Choroid plexus epithelial cell (primary cell): ENCODE measurements around the gene TMEM256.

ENCODE experiments used
- DNase-seq: peaks from one replicate; pipeline ENCODE4 v3.0.0-alpha.2; 2010; ENCODE audit warnings: low read depth
- H3K4me3 ChIP-seq: 2 replicates; pipeline ENCODE4 v1.5.1; 2011; ENCODE audit warnings: low read depth, mild to moderate bottlenecking, control low read depth, low read length, moderate library complexity
- CTCF ChIP-seq: conservative IDR thresholded peaks from 2 replicates; pipeline ENCODE4 v1.5.1; 2011; ENCODE audit warnings: low read depth, mild to moderate bottlenecking, control low read depth, inconsistent platforms, low read length, moderate library complexity

TMEM256 gene

DNA sequence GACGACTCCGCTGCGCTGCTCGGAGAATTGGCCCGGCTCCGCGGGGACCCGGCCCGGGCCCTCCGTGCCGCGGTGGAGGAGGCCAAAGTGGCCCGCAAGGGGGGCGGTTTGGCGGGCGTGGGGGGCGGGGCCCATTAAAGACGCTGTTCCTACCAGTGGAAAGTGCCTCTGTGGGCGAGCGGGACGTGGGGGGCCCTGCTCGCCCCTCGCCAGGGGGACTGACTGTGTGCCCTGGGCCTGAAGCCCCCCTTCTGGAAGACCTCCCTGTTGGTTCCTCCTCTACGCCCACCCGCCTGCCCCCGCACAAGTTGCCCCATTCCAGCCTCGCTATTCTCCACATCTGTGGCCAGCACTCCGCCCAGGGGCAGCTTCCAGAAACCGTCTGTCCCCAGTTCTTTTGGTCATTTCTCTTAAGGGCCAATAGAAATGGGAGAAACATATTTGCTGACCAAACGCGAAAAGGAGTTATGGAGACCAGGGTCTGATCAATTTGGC is 33.5 kb upstream of the TMEM256 start:
- peak overlapping the region; percentile 42 for H3K4me3 ChIP-seq

DNA sequence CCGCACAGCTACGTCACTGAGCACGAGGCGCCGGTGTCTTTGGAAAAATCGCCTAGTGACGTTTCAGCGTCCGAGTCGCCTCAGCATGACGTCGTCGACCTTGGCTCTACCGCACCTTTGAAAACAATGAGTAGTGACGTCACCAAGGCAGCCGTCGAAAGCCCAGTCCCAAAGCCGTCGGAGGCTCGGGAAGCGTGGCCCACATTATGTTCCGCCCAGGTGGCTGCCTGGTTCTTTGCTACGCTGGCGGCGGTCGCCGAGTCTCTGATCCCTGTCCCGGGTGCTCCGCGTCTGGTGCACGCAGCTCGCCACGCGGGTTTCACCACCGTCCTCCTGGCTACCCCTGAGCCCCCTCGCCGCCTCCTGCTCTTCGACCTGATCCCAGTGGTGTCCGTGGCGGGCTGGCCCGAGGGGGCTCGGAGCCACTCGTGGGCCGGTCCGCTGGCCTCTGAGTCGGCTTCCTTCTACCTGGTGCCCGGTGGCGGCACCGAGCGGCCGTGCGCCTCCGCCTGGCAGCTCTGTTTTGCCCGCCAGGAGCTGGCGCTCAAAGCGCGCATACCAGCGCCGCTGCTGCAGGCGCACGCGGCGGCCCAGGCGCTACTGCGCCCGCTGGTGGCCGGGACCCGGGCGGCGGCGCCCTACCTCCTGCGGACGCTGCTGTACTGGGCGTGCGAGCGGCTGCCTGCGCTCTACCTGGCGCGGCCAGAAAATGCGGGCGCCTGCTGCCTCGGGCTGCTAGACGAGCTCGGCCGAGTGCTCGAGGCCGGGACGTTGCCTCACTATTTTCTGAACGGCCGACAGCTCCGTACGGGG is 32.9 kb upstream of the TMEM256 start:
- peak; percentile 72 for DNase-seq
- H3K4me3 ChIP-seq, result peak overlapping the region; percentile 39
- TF ChIP-seq CTCF, result peak; percentile 47

More for the DNA sequence above, 33.5 kb upstream of the TMEM256 start:
- DNase-seq, result no peak
- no peak for TF ChIP-seq CTCF

DNA sequence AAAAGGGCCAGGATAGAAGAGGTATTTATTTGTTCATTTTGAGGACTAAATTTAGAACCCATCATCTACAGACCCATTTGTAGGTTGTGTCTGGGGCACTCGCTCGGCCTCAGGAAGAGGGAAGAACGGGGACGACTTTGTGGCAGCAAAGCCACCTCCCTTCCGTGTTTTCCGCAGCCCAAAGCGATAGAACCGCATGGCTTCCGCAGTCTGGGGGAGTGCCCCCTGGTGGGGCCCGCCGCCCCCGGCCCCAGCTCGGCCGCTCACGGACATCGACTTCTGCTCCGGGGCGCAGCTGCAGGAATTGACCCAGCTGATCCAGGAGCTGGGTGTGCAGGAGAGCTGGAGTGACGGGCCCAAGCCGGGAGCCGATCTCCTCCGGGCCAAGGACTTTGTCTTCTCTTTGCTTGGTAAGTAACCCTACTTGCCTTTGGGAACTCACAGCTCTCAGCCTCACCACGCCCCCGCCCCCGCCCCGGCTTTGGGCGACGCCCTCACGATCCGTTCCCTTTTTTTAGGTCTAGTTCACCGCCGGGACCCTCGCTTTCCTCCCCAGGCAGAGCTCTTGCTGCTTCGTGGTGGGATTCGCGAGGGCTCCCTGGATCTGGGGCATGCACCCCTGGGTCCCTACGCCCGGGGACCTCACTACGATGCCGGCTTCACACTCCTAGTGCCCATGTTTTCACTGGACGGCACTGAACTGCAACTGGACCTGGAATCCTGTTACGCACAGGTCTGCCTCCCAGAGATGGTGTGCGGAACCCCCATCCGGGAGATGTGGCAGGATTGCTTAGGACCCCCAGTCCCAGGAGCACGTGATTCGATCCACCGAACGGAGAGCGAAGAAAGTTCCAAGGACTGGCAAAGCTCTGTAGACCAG is 32.0 kb upstream of the TMEM256 start:
- DNase-seq, result no peak
- no peak for TF ChIP-seq CTCF
- peak overlapping the region; percentile 58 for H3K4me3 ChIP-seq

- DNase-seq, result no peak
- no peak for TF ChIP-seq CTCF
- no peak overlapping the region for H3K4me3 ChIP-seq
Measured at GRCh38 chr17:7432296-7432695, 28.4 kb upstream of the TMEM256 start.

GRCh38 chr17:7431231-7431630 is 27.3 kb upstream of the TMEM256 start:
- H3K4me3 ChIP-seq, result no peak overlapping the region
- TF ChIP-seq CTCF, result no peak
- no peak for DNase-seq

- no peak for DNase-seq
- no peak for TF ChIP-seq CTCF
- H3K4me3 ChIP-seq, result no peak overlapping the region
Measured at GRCh38 chr17:7429722-7430121, 25.8 kb upstream of the TMEM256 start.
